Bronchial epithelial cell (primary cell): Measurements from ENCODE around the gene BARHL2. TPM values are rescaled to one million over a fixed set of nuclear protein-coding genes. Genes with fewer than 3 reads are reported as not detected.

Experiments used
- DNase-seq: peaks from one replicate; pipeline ENCODE4 v3.0.0-alpha.2; 2010; ENCODE audit warnings: low read depth
- FAIRE-seq: peaks from 2 replicates; lab custom pipeline; 2011; peaks lifted over from hg19 to GRCh38; lab: Jason Lieb, UNC
- H3K27me3 ChIP-seq: 2 replicates; pipeline ENCODE4 v1.5.1; 2011; ENCODE audit warnings: low read length; ENCODE audit not compliant: control insufficient read depth, insufficient read depth
- H3K36me3 ChIP-seq: 2 replicates; pipeline ENCODE4 v1.5.1; 2011; ENCODE audit warnings: low read length; ENCODE audit not compliant: control insufficient read depth, insufficient read depth
- H3K4me3 ChIP-seq: 2 replicates; pipeline ENCODE4 v1.5.1; 2011; ENCODE audit warnings: mild to moderate bottlenecking, low read depth, low read length, control low read depth
- CTCF ChIP-seq: IDR thresholded peaks from 2 replicates; pipeline ENCODE4 v1.5.1; 2011; ENCODE audit warnings: mild to moderate bottlenecking, moderate library complexity, low read length, control low read depth, inconsistent platforms; ENCODE audit not compliant: insufficient read depth, severe bottlenecking
- total RNA-seq: library from RNA; depleted of rRNA; stranded (reverse); fragments of >200 nt; gene quantifications from 2 replicates; pipeline ENCODE4 v1.2.1, GENCODE V29; 2014

BARHL2 gene
- total RNA-seq, 1 donor from 2014 or later = not detected

- FAIRE-seq (no peak), DNase-seq (no peak)
- H3K4me3 ChIP-seq = no peak overlapping the region
- no peaks in the 10 kb centered on the region for H3K36me3 ChIP-seq
- no peaks in the 10 kb centered on the region for H3K27me3 ChIP-seq
- TF ChIP-seq CTCF = no peak
Measured at GRCh38 chr1:90675161-90675847, 41.8 kb downstream of the BARHL2 start.

GRCh38 chr1:90671741-90672140 is 45.4 kb downstream of the BARHL2 start:
- FAIRE-seq = no peak
- no peaks in the 10 kb centered on the region for H3K36me3 ChIP-seq
- TF ChIP-seq CTCF = no peak
- H3K27me3 ChIP-seq = no peaks in the 10 kb centered on the region
- no peak for DNase-seq
- H3K4me3 ChIP-seq = no peak overlapping the region

- Histone ChIP-seq H3K4me3 (no peak overlapping the region), H3K36me3 (no peaks in the 10 kb centered on the region), H3K27me3 (no peaks in the 10 kb centered on the region)
- DNase-seq (no peak), FAIRE-seq (no peak)
- TF ChIP-seq CTCF = no peak
Measured at GRCh38 chr1:90671251-90671650, 45.9 kb downstream of the BARHL2 start.
